DND-41 (cell line): ENCODE measurements around the gene KAZN.

Experiments
- ATAC-seq: fragments of 200-7000 bp; cut with Tn5 transposase; 3 replicates; pipeline ENCODE4 v1.9.1; 2021; ENCODE audit warnings: low read depth; ENCODE audit not compliant: insufficient read depth
- DNase-seq: peaks from one replicate; pipeline ENCODE4 v3.0.0-alpha.2; 2020
- H2AFZ ChIP-seq: 2 replicates; pipeline ENCODE4 v1.6.0; 2012; ENCODE audit warnings: low read depth, low read length
- H3K27ac ChIP-seq: 2 replicates; pipeline ENCODE4 v1.5.1; 2012; ENCODE audit warnings: low read length, inconsistent platforms
- H3K27me3 ChIP-seq: fragments of 200-600 bp; sonication (generic); 2 replicates; pipeline ENCODE4 v1.6.0; 2012; ENCODE audit warnings: low read length, mild to moderate bottlenecking, inconsistent platforms; ENCODE audit not compliant: insufficient read depth, poor library complexity
- H3K36me3 ChIP-seq: 2 replicates; pipeline ENCODE4 v1.5.1; 2012; ENCODE audit warnings: low read length, inconsistent platforms; ENCODE audit not compliant: insufficient read depth
- H3K4me1 ChIP-seq: 2 replicates; pipeline ENCODE4 v1.5.1; 2012; ENCODE audit warnings: mild to moderate bottlenecking, low read length; ENCODE audit not compliant: insufficient read depth
- H3K4me2 ChIP-seq: 2 replicates; pipeline ENCODE4 v1.6.0; 2012; ENCODE audit warnings: mild to moderate bottlenecking, moderate library complexity, low read length, inconsistent platforms; ENCODE audit not compliant: insufficient read depth
- H3K4me3 ChIP-seq, 2 experiments: fragments of 200-600 bp in 1 of 2; shearing (Covaris generic) in 1 of 2; 2 replicates each; pipeline ENCODE4 v1.5.1; 2012 to 2016; ENCODE audit warnings: inconsistent platforms in 2 of 2, low read length in 2 of 2, mild to moderate bottlenecking in 2 of 2, low read depth in 1 of 2, moderate library complexity in 1 of 2
- H3K79me2 ChIP-seq: 2 replicates; pipeline ENCODE4 v1.6.0; 2012; ENCODE audit warnings: low read length, inconsistent platforms; ENCODE audit not compliant: insufficient read depth
- H3K9ac ChIP-seq: 2 replicates; pipeline ENCODE4 v1.6.0; 2012; ENCODE audit warnings: low read depth, mild to moderate bottlenecking, inconsistent platforms, low read length, moderate library complexity
- H3K9me3 ChIP-seq: 2 replicates; pipeline ENCODE4 v1.5.1; 2012; ENCODE audit warnings: low read length, moderate library complexity, mild to moderate bottlenecking, inconsistent platforms; ENCODE audit not compliant: insufficient read depth, severe bottlenecking
- H4K20me1 ChIP-seq: 2 replicates; pipeline ENCODE4 v1.6.0; 2012; ENCODE audit warnings: low read length; ENCODE audit not compliant: insufficient read depth
- EZH2 ChIP-seq: IDR thresholded peaks from 3 replicates; pipeline ENCODE4 v1.6.1; 2012; ENCODE audit warnings: borderline replicate concordance, low read depth, mild to moderate bottlenecking, moderate library complexity, low read length, inconsistent platforms; ENCODE audit not compliant: severe bottlenecking
- TF ChIP-seq, protein P1 (sequence below): IDR thresholded peaks from 2 replicates; pipeline ENCODE4 v1.5.1; 2012; ENCODE audit warnings: borderline replicate concordance, low read length, moderate library complexity, mild to moderate bottlenecking; ENCODE audit not compliant: poor library complexity, severe bottlenecking; ENCODE audit errors: extremely low read depth

Gene KAZN

DNA sequence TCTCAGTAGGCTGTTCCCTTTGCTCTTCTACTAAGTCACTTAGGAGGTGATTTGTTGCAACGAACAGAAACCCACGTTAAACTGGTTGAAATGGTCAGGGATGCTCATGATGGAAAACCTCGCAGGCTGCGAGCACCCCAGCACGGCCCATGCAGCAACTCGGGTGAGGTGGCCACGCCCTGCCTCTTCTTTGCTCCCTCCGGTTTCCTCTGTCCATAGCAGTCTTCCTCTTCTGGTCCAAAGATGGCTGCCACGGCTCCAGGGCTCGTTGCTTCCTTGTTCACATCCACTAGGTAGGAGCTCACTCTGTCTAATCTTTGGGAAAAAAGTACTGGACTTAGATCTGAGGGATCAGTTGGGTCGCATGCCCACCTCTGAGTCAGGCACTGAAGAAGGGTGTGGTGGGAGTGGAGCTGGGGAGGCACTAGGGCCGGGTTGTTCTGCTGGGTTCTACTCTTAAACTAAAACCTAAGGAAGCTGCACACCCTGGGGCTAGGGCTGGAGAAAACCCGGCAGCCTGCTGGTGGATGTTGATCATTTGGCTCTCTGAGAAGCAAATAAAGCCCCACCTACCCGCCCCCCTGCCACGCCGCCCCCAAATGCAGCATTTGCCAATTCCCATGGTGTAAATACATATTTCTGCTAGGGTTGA, 31.0 kb downstream of the KAZN start:
- DNase-seq (no peak), ATAC-seq (no peak)
- Histone ChIP-seq H3K9ac (no peak overlapping the region), H3K4me2 (no peak overlapping the region), H3K9me3 (no peaks in the 10 kb centered on the region), H3K79me2 (no peaks in the 10 kb centered on the region), H2AFZ (no peak overlapping the region), H4K20me1 (0 out of 2 replicates have a peak, but pooled peaks cover under 1% of the 10 kb centered on the region), H3K27ac (no peak overlapping the region), H3K4me3 (no peak overlapping the region), H3K27me3 (no peaks in the 10 kb centered on the region), H3K4me1 (peaks cover 16% of the 10 kb centered on the region), H3K36me3 (no peaks in the 10 kb centered on the region)
- TF ChIP-seq EZH2, result no peak
- TF ChIP-seq, protein P1, sequence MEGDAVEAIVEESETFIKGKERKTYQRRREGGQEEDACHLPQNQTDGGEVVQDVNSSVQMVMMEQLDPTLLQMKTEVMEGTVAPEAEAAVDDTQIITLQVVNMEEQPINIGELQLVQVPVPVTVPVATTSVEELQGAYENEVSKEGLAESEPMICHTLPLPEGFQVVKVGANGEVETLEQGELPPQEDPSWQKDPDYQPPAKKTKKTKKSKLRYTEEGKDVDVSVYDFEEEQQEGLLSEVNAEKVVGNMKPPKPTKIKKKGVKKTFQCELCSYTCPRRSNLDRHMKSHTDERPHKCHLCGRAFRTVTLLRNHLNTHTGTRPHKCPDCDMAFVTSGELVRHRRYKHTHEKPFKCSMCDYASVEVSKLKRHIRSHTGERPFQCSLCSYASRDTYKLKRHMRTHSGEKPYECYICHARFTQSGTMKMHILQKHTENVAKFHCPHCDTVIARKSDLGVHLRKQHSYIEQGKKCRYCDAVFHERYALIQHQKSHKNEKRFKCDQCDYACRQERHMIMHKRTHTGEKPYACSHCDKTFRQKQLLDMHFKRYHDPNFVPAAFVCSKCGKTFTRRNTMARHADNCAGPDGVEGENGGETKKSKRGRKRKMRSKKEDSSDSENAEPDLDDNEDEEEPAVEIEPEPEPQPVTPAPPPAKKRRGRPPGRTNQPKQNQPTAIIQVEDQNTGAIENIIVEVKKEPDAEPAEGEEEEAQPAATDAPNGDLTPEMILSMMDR, result no peak

- no peak overlapping the region for H3K4me2 ChIP-seq
- 0 out of 2 replicates have a peak, but pooled peaks cover 3% of the 10 kb centered on the region for H4K20me1 ChIP-seq
- no peak overlapping the region for H3K4me3 ChIP-seq
- DNase-seq (no peak), ATAC-seq (no peak)
- H3K79me2 ChIP-seq, result no peaks in the 10 kb centered on the region
- peaks cover 16% of the 10 kb centered on the region for H3K4me1 ChIP-seq
- no peak for TF ChIP-seq EZH2
- TF ChIP-seq, protein P1, result no peak
- H3K9me3 ChIP-seq, result no peaks in the 10 kb centered on the region
- no peak overlapping the region for H2AFZ ChIP-seq
- H3K9ac ChIP-seq, result no peak overlapping the region
- no peak overlapping the region for H3K27ac ChIP-seq
- no peaks in the 10 kb centered on the region for H3K36me3 ChIP-seq
- no peaks in the 10 kb centered on the region for H3K27me3 ChIP-seq
Observed at GRCh38 chr1:14630986-14631385, 32.5 kb downstream of the KAZN start.

DNA sequence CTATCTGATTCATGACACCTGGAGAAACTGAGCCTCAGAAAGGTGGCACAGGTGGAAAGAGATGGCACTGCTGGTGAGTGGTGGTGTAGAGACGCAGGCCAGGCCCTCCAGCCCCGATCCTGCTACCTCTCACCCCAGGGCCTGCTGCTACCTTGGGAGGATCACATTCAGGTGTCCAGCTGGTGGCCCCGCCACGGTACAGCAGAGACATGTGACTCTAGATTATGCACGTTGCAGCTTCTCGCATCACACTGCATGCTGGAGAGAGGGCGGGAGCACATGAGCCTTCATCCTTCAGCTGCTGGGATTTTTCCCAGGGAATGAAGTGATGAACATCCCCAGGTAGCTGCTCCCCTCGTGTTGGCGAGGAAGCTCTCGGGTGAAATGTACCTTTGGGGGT, 32.9 kb downstream of the KAZN start:
- Histone ChIP-seq H3K4me1 (peaks cover 16% of the 10 kb centered on the region), H3K79me2 (no peaks in the 10 kb centered on the region), H3K4me3 (no peak overlapping the region), H2AFZ (no peak overlapping the region), H3K27me3 (no peaks in the 10 kb centered on the region), H4K20me1 (0 out of 2 replicates have a peak, but pooled peaks cover 3% of the 10 kb centered on the region), H3K4me2 (no peak overlapping the region), H3K9ac (no peak overlapping the region), H3K9me3 (no peaks in the 10 kb centered on the region), H3K36me3 (no peaks in the 10 kb centered on the region), H3K27ac (no peak overlapping the region)
- no peak for ATAC-seq
- TF ChIP-seq EZH2, result no peak
- TF ChIP-seq, protein P1, result no peak
- DNase-seq, result no peak

DNA sequence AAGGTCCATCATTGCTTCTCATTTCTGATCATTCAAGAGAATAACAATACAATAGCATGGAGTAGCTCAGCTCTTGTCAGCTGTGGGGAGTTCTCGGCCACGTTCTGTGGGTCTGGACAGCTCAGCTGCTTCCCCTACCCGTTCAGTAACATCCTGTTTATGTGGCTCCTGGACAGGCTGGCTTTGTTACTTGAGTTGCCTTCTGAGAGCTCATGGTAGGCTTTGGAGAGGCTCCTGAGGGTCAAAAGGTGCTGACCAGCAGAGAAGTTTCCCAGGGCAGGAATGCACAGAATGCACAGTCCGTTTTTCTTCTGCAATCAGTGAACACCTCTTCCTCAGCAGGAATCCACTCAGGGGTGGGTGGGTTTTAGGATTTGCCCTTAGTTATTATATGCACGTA, 36.0 kb downstream of the KAZN start:
- TF ChIP-seq, protein P1, result no peak
- no peak for TF ChIP-seq EZH2
- Histone ChIP-seq H3K27me3 (no peaks in the 10 kb centered on the region), H3K4me2 (no peak overlapping the region)

More for the DNA sequence above, 36.0 kb downstream of the KAZN start:
- H3K9ac ChIP-seq, result no peak overlapping the region
- H3K36me3 ChIP-seq, result no peaks in the 10 kb centered on the region
- H3K4me1 ChIP-seq, result no peaks in the 10 kb centered on the region
- no peaks in the 10 kb centered on the region for H3K9me3 ChIP-seq
- no peak overlapping the region for H3K27ac ChIP-seq
- H2AFZ ChIP-seq, result no peak overlapping the region
- 0 out of 2 replicates have a peak, but pooled peaks cover 3% of the 10 kb centered on the region for H4K20me1 ChIP-seq
- ATAC-seq (no peak), DNase-seq (no peak)
- H3K4me3 ChIP-seq, result no peak overlapping the region
- no peaks in the 10 kb centered on the region for H3K79me2 ChIP-seq
